Lung (tissue), 12 donors: ENCODE results near the gene SDE2. TPM values are rescaled to one million over a fixed set of nuclear protein-coding genes. Genes with fewer than 3 reads are reported as not detected.

Experiments
- ATAC-seq: fragments of 200-7000 bp; cut with Tn5 transposase; one replicate; pipeline ENCODE4 v1.9.1; 2020; ENCODE audit warnings: moderate number of reproducible peaks; ENCODE audit not compliant: insufficient read depth, low FRiP score
- DNase-seq, 3 donors: peaks; one replicate each; pipeline ENCODE4 v3.0.0-alpha.2; 2013 to 2017
- H3K27ac ChIP-seq, 2 donors: one replicate each; pipeline ENCODE4 v1.5.1; 2013; ENCODE audit warnings: mild to moderate bottlenecking in 2 of 2, moderate library complexity in 2 of 2, control low read depth in 1 of 2, inconsistent platforms in 1 of 2, low read depth in 1 of 2, low read length in 1 of 2
- H3K27me3 ChIP-seq, 3 donors: one replicate each; pipeline ENCODE4 v1.5.1; 2013; ENCODE audit warnings: low read length in 2 of 3; ENCODE audit not compliant: control insufficient read depth in 3 of 3, insufficient read depth in 3 of 3
- H3K36me3 ChIP-seq, 4 donors: one replicate each; pipeline ENCODE4 v1.5.1; 2013; ENCODE audit warnings: low read length in 4 of 4, mild to moderate bottlenecking in 1 of 4, moderate library complexity in 1 of 4; ENCODE audit not compliant: control insufficient read depth in 4 of 4, insufficient read depth in 4 of 4
- H3K4me1 ChIP-seq, 5 donors: one replicate each; pipeline ENCODE4 v1.5.1; 2013; ENCODE audit warnings: low read length in 5 of 5, mild to moderate bottlenecking in 2 of 5, moderate library complexity in 1 of 5; ENCODE audit not compliant: control insufficient read depth in 5 of 5, insufficient read depth in 5 of 5
- H3K4me3 ChIP-seq: one replicate; pipeline ENCODE4 v1.5.1; 2013; ENCODE audit warnings: mild to moderate bottlenecking, control low read depth, moderate library complexity
- H3K9ac ChIP-seq, 2 donors: one replicate each; pipeline ENCODE4 v1.5.1; 2013; ENCODE audit warnings: low read length in 2 of 2, control low read depth in 1 of 2; ENCODE audit not compliant: insufficient read depth in 1 of 2
- H3K9me3 ChIP-seq, 4 donors: one replicate each; pipeline ENCODE4 v1.5.1; 2013; ENCODE audit warnings: low read length in 3 of 4, mild to moderate bottlenecking in 1 of 4, moderate library complexity in 1 of 4; ENCODE audit not compliant: control insufficient read depth in 4 of 4, insufficient read depth in 3 of 4
- WGBS, 2 donors: extraction: QIAGEN DNeasy Blood & Tissue Kit; methylation state at CpG; one replicate each; pipeline ENCODE4 v1.1.7; 2013; 5-methylcytosine and 5-hydroxymethylcytosine counted together
- polyA plus RNA-seq, 2 donors: library from polyadenylated mRNA; stranded (reverse); fragments of 200-250 nt; gene quantifications; one replicate each; pipeline ENCODE4 v1.2.1, GENCODE V29; 2013
- total RNA-seq, 2 donors: library from RNA; depleted of rRNA in 1 of 2; stranded (reverse); fragments of >200 nt in 1 of 2; gene quantifications; one replicate each; pipeline ENCODE4 v1.2.1, GENCODE V29; 2014 to 2021
- TF ChIP-seq, protein P1 (sequence below): IDR thresholded peaks from 2 replicates; pipeline ENCODE4 v1.5.1; 2012; ENCODE audit warnings: mild to moderate bottlenecking; ENCODE audit errors: control extremely low read depth, extremely low read depth
- donor health status: control.
- donor health status: control.
- donor health status: Bipolar disorder and iron deficiency.
- donor health status: healthy.
- donor health status: DM: yes; HTN: yes; CAD: no.

The SDE2 gene
- total and polyA plus RNA-seq, 4 donors = 6.7 to 35.5 (median 15.2) TPM

DNA sequence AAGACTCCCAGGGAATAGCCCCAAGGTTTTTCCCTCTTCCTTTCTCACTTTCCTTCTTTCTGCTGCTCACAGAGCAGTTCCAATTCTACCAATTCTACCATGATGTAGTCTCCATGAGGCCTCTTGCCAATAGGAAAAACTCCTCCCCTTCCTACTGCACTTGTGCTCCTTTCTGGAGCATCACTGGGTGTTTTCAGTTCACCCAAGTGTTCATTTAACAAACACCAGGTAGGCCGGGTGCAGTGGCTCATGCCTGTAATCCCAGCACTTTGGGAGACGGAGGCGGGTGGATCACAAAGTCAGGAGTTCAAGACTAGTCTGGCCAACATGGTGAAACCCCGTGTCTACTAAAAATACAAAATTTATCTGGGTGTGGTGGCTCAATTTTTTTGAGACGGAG lies 36.8 kb upstream of the SDE2 start:
- Histone ChIP-seq H3K9me3 (no peaks in the 10 kb centered on the region), H3K27me3 (no peaks in the 10 kb centered on the region), H3K36me3 (no peaks in the 10 kb centered on the region), H3K4me3 (no peak overlapping the region), H3K9ac (no peak overlapping the region), H3K27ac (no peak overlapping the region), H3K4me1 (peaks cover 0 to 16% (median 0%) of the 10 kb centered on the region in 5 donors)
- ATAC-seq = no peak
- TF ChIP-seq, protein P1, sequence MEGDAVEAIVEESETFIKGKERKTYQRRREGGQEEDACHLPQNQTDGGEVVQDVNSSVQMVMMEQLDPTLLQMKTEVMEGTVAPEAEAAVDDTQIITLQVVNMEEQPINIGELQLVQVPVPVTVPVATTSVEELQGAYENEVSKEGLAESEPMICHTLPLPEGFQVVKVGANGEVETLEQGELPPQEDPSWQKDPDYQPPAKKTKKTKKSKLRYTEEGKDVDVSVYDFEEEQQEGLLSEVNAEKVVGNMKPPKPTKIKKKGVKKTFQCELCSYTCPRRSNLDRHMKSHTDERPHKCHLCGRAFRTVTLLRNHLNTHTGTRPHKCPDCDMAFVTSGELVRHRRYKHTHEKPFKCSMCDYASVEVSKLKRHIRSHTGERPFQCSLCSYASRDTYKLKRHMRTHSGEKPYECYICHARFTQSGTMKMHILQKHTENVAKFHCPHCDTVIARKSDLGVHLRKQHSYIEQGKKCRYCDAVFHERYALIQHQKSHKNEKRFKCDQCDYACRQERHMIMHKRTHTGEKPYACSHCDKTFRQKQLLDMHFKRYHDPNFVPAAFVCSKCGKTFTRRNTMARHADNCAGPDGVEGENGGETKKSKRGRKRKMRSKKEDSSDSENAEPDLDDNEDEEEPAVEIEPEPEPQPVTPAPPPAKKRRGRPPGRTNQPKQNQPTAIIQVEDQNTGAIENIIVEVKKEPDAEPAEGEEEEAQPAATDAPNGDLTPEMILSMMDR = no peak
- WGBS, 2 donors = 95 to 96% methylated on average over 5 of the region's 5 CpGs
- no peak for DNase-seq

DNA sequence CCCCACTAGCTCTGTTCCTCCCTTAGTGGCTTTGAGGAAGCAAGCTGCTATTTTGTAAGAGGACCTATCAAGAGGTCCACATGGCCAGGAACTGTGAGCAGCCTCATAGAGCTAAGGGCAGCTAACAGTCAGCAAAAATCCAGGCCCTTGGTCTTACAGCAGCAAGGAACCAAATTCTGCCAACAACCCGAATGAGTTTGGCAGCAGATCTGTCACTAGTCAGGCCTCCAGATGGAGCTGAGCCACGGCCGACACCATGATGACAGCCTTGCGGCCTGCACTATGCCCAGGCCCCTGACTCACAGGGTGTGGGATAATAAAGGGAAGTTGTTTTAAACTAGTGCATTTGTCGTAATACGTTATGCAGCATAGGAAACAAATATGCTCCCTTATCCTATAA lies 35.3 kb upstream of the SDE2 start:
- 28 to 44% methylated on average over 6 of the region's 6 CpGs for WGBS, 2 donors
- peak overlapping the region; percentile 34 to 66 for H3K27ac ChIP-seq
- no peak overlapping the region for H3K9ac ChIP-seq

DNA sequence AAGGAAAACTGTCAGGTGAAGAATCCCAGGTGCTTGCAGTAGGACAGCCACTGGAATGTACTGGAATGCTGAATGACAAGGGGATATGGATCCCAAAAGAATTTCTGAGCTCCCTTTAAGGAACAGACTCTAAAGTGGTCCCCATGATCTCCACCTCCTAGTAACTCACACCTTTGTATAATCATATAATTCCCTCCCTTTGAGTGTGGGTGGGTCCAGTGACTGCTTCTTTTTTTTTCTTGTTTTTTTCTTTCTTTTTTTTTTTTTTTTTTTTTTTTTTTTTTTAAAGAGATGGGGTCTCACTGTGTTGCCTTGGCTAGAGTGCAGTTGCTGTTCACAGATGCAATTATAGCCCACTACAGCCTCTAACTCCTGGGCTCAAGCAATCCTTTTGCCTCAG lies 34.8 kb upstream of the SDE2 start:
- H3K27ac ChIP-seq = peak overlapping the region in 1 of 2 donors; percentile 83

More for the DNA sequence above, 35.3 kb upstream of the SDE2 start:
- Histone ChIP-seq H3K4me3 (no peak overlapping the region), H3K4me1 (peaks cover 0 to 16% (median 0%) of the 10 kb centered on the region in 5 donors), H3K9me3 (no peaks in the 10 kb centered on the region), H3K27me3 (no peaks in the 10 kb centered on the region), H3K36me3 (no peaks in the 10 kb centered on the region)
- TF ChIP-seq, protein P1 = no peak
- DNase-seq (peak; percentile 93 to 98 (median 97)), ATAC-seq (peak; percentile 92)

More for the DNA sequence above, 34.8 kb upstream of the SDE2 start:
- no peaks in the 10 kb centered on the region for H3K27me3 ChIP-seq
- no peak overlapping the region for H3K9ac ChIP-seq
- no peaks in the 10 kb centered on the region for H3K9me3 ChIP-seq
- no peaks in the 10 kb centered on the region for H3K36me3 ChIP-seq
- H3K4me3 ChIP-seq = no peak overlapping the region
- TF ChIP-seq, protein P1 = no peak
- H3K4me1 ChIP-seq = peaks cover 0 to 16% (median 0%) of the 10 kb centered on the region in 5 donors
- DNase-seq = no peak
- ATAC-seq = no peak
